HG02938 (cell line): Measurements from ENCODE around the gene TPD52L1.
"Not testable (repeated sequence)": the region's sequence is repeated elsewhere in the genome, so short reads cannot be mapped to it uniquely, and the experiment has no call there.

Experiments
- ATAC-seq: cut with Tn5 transposase; IDR thresholded peaks from one replicate; pipeline ENCODE4 v1.9.1; 2021; ENCODE audit warnings: mild to moderate bottlenecking, moderate library complexity; ENCODE audit not compliant: unreplicated experiment

Gene TPD52L1

GRCh38 chr6:125153391-125154117 is at the start of gene TPD52L1:
Gene TPD52L1, plus strand, starts transcription at chr6:125153773. Its CDS starts 179 bp downstream, at chr6:125153952.
- peak; percentile 90 for ATAC-seq

GRCh38 chr6:125104425-125104824 is 49.1 kb upstream of the TPD52L1 start:
- ATAC-seq: no peak

- no peak for ATAC-seq
Observed at GRCh38 chr6:125107048-125107447, 46.5 kb upstream of the TPD52L1 start.

- ATAC-seq: no peak
Observed at GRCh38 chr6:125107896-125108295, 45.7 kb upstream of the TPD52L1 start.

GRCh38 chr6:125110056-125110455 is 43.5 kb upstream of the TPD52L1 start:
- no peak for ATAC-seq

- no peak for ATAC-seq
Observed at GRCh38 chr6:125111219-125111983, 42.2 kb upstream of the TPD52L1 start.

- ATAC-seq: no peak
Observed at GRCh38 chr6:125112934-125113333, 40.6 kb upstream of the TPD52L1 start.

- ATAC-seq: peak; percentile 58
Observed at GRCh38 chr6:125114248-125114858, 39.2 kb upstream of the TPD52L1 start.

GRCh38 chr6:125116170-125116569 is 37.4 kb upstream of the TPD52L1 start:
- no peak for ATAC-seq

GRCh38 chr6:125116710-125117109 is 36.9 kb upstream of the TPD52L1 start:
- no peak for ATAC-seq

- ATAC-seq: no peak
Observed at GRCh38 chr6:125117818-125118217, 35.8 kb upstream of the TPD52L1 start.

GRCh38 chr6:125120054-125120590 is 33.5 kb upstream of the TPD52L1 start:
- no peak for ATAC-seq

GRCh38 chr6:125121894-125122293 is 31.7 kb upstream of the TPD52L1 start:
- no peak for ATAC-seq

- ATAC-seq: no peak
Observed at GRCh38 chr6:125123051-125123450, 30.5 kb upstream of the TPD52L1 start.

GRCh38 chr6:125123468-125124048 is 30.0 kb upstream of the TPD52L1 start:
- ATAC-seq: no peak

GRCh38 chr6:125124049-125124669 is 29.4 kb upstream of the TPD52L1 start:
- no peak for ATAC-seq

- ATAC-seq: not testable (repeated sequence)
Observed at GRCh38 chr6:125125856-125126255, 27.7 kb upstream of the TPD52L1 start.

GRCh38 chr6:125129354-125129753 is 24.2 kb upstream of the TPD52L1 start:
- no peak for ATAC-seq

GRCh38 chr6:125132058-125132457 is 21.5 kb upstream of the TPD52L1 start:
- no peak for ATAC-seq

GRCh38 chr6:125136378-125136777 is 17.2 kb upstream of the TPD52L1 start:
- ATAC-seq: no peak

- ATAC-seq: no peak
Observed at GRCh38 chr6:125138083-125138482, 15.5 kb upstream of the TPD52L1 start.
